Hematopoietic multipotent progenitor cell treated with erythropoietin and hydrocortisone succinate and interleukin-3 and kit ligand, for 6 days (in vitro differentiated cells): Measurements from ENCODE around the gene POU2AF1.

ENCODE experiments used
- DNase-seq: peaks from one replicate; pipeline ENCODE4 v3.0.0-alpha.2; 2015

Gene POU2AF1

DNA sequence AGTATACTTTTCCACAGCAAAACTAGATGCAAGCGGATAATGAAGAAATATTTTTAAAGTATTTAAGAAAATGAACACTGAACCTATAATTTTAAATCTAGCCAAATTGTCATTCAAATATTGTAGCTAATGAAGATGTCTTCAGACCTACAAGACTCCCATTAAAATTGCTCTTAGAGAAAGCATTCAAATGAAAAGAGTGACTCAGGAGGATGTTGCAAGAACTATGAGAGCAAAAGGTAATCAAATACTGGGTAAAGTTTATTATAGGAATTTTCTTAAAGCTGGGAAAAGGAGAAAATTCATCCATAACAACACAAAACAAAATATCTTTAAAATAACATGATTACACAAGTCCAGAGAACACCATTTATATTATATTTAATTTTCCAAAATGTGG lies 5.4 kb upstream of the POU2AF1 start:
- DNase-seq = no peak

GRCh38 chr11:111382451-111382850 lies 3.4 kb upstream of the POU2AF1 start:
- DNase-seq = no peak

- DNase-seq = no peak
Observed at GRCh38 chr11:111379602-111380136, 594 bp upstream of the POU2AF1 start.

- DNase-seq = no peak
Observed at GRCh38 chr11:111378185-111378860, 752 bp downstream of the POU2AF1 start.

GRCh38 chr11:111376181-111376871 lies 2.7 kb downstream of the POU2AF1 start:
- DNase-seq = no peak

- DNase-seq = no peak
Observed at GRCh38 chr11:111373590-111373989, 5.5 kb downstream of the POU2AF1 start.

- DNase-seq = no peak
Observed at GRCh38 chr11:111372538-111372937, 6.5 kb downstream of the POU2AF1 start.

- DNase-seq = no peak
Observed at GRCh38 chr11:111370902-111371578, 8.0 kb downstream of the POU2AF1 start.

GRCh38 chr11:111370270-111370901 lies 8.7 kb downstream of the POU2AF1 start:
- DNase-seq = no peak

DNA sequence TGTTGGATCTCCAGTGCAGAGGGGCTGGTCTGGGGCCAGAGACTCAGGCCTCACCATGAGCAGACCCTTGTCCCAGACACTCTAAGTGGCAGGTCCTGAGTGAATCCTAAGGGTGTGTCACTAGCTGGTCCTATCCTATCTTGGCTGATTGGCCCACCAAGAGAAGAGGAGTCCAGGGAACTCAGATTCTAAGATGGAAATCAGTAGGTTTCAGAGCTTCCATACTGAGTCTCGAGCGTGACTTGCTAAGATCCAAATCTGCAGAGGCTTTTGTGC lies 10.9 kb downstream of the POU2AF1 start:
- DNase-seq = no peak

DNA sequence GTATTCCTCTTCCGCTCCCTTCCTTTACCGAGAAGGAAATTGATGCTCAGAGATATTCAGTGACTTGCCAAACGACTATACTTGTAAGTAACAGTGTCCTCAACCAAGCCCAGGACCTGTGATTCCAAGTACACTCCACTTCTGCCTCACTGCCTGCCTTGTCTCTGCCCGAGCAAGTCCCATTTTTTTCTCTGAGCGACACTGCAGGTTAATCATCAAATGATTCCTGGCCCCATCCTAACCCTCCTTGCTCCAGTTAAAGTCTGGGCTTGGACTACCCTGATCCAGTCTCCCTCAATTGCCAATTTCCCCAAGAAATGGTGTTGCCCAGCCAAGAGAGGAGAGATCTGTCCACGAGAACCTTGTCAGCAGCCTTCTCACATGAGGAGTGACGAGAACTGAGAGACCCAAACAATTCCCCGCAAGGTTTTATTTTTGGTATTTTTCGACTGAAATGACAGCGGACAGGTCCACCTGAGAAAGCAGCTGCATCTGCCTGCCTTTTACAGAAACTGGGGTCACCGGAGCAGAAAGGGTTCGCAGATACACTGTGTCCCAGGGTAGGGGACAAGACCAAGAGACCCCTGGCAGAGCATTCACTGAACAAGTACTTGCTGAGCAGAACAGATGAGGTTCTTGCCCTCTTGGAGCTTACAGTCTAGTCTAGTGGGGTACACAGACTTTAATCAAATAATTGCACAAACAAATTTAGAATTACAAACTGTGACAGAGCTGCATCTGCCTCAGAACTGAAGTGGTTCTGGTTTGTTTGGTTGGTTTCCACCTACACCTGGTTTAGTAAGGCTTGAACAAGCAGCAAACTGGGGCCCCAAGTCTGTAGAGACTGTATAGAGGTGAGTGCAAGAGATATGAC lies 11.4 kb downstream of the POU2AF1 start:
- DNase-seq = no peak

GRCh38 chr11:111366560-111367410 lies 12.3 kb downstream of the POU2AF1 start:
- no peak for DNase-seq

DNA sequence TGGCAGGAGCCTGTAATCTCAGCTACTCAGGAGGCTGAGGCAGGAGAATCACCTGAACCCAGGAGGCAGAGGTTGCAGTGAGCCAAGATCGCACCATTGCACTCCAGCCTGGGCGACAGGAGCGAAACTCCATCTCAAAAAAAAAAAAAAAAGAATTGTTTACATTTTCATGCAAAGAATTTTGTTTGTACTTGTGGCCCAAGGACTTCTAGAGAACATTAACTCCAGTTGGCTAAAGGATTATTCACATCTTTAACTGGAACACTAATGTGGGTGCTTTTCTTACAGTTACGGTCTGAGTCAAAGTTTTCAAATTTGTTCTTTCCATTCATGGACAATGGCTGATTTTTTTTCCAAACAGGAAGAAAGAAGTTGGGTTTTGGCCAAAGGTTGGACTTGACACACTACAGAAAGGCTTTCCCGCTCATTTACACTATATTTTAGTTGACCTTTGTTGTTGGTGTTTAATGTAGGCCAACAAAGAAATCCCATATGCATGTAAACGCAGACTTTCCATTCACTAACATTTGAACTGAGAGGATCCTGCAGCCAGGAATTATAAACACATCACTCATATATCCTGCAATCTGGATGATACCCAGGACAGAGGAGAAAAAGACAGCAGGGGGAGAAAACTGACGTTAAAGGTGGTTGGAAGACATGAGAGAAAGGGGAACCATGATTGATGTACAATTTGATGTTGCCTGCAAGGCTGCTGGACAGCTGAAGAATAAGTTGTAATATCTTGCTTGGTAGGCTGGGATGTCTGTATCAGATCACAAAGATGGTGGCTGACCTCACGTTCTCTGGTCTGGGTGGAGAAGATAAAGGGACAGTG lies 13.1 kb downstream of the POU2AF1 start:
- no peak for DNase-seq

GRCh38 chr11:111364503-111364902 lies 14.6 kb downstream of the POU2AF1 start:
- no peak for DNase-seq

DNA sequence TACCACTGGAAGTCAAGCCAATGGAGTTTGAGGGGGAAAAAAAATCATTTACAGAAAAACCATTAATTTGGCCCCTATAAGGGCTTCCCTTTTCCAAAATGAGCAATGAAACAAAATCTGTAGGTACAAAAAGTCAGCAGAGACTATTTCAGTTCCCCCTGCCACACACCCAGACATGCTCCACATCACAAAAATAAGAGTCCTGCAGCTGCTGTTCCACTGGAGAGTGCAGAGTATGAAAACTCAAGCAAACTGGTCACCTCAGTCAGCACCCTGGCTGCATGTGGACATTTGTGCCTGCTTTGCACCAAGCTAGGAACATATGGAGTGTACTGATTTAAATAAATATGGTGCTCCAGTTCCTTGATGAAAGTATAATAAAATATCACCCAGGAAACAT lies 15.1 kb downstream of the POU2AF1 start:
- no peak for DNase-seq

DNA sequence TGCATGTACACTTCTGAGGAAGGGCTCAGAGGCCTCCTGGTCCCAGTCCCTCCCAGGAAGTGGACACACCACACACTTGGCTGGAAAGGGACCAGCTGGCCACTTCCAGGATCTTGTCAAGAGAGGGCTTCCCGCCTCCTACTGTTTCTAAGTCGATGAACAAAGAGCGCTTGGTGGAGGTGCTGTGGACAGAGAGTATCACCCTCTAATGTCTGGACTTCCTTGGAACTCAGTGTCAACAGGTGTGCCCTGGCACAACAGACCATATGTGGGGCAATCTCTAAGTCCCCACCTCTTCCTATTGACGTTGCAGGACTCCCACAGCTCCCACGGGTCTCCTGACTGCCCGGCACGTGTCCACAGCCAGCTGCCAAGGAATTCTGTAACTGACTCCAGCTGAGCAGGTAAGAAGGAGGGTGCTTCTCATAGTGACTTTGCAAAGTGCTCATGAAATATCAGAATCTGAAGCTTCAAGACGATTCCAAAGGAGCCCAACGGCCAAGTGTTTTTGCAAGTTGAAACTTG lies 16.1 kb downstream of the POU2AF1 start:
- no peak for DNase-seq

DNA sequence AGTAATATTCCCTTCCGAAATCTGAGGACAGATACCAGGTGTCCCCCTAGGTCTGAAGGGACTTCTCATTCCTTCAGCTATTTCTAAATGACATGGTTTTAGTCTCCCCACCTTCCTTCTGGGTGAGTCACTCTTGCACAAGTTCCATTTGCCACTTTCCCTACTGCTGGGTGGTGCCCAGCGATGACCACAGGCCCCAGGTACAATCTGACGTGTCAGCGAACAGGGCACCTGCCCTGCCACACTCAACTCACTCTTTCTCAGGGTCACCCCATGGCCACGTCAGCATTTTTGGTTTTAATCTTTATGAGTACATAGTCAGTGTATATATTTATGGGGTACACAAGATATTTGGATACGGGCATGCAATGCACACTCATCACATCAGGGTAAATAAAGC lies 17.2 kb downstream of the POU2AF1 start:
- no peak for DNase-seq

GRCh38 chr11:111361052-111361801 lies 17.8 kb downstream of the POU2AF1 start:
- DNase-seq = no peak

DNA sequence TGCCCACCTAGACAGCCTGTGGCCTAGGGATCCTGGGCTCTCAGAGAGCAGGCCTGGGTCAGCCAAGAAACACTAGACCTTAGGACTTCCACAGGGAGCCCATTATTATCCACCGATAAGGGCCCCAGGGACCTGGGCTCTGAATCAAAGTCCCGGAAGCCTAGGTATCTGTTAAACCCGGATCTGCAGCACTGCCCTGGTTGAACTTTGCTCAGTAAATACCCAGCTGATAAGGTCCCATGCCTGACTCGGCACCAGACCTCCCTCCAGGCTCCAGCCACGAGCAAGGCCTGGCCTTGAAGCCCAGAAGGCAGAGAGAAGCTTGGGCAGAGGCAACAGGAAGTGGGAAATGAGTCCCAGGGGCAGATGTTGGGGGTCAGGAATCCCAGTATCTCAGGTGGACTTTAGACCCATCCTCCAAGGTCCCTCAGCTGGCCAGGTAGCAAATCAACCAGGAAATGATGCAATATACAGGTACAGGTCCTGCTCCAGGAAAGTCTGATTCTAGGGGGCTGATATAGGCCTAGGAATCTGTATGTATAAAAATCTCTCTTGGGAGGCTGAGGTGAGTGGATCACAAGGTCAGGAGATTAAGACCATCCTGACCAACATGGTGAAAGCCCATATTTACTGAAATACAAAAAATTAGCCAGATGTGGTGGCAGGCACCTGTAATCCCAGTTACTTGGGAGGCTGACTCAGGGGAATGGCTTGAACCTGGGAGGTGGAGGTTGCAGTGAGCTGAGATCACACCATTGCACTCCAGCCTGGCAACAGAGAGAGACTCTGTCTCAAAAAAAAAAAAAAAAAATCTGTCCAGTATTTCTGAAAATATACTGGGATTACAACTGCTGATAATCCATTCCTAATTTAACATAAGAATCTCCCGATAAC lies 18.7 kb downstream of the POU2AF1 start:
- DNase-seq = no peak
